ENCODE data around the gene GRAMD2A.
A peak's percentile ranks its signal among the peaks of the same experiment; 100 is the strongest.

The GRAMD2A gene

GRCh38 chr15:72217216-72217615 lies 19.6 kb upstream of the GRAMD2A start:
- DNase-seq (ENCODE audit: low spot score) = no peak

GRCh38 chr15:72216079-72216478 lies 18.5 kb upstream of the GRAMD2A start:
- DNase-seq (ENCODE audit: low spot score) = no peak

DNA sequence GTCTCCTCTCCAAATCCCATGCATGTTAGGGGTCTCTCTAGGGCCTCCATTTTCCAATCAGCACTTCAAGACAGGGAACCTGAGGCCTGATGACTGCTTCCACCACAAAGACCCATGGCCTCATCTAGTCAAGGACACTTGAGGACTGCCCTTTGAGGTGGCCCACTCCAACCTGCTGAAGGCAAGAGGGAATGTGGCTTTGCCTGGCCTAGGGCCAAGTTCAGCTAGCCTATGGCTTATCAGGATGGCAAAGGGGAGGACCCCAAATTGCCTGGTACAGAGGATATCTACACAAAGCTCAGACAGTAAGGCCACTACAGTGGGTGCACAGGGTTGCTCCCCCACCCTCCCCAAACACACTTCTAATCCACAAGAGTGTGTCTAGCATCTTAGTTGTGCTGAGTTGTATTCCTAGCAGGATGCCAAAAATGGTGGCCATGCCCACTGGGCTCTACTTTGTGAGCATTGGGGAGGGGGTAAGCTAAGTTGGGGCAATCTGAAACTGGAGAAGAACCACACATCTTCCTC lies 10.0 kb upstream of the GRAMD2A start:
- DNase-seq (ENCODE audit: low spot score) = no peak

GRCh38 chr15:72206677-72207000 lies 9.1 kb upstream of the GRAMD2A start:
- no peak for DNase-seq (ENCODE audit: low spot score)

DNA sequence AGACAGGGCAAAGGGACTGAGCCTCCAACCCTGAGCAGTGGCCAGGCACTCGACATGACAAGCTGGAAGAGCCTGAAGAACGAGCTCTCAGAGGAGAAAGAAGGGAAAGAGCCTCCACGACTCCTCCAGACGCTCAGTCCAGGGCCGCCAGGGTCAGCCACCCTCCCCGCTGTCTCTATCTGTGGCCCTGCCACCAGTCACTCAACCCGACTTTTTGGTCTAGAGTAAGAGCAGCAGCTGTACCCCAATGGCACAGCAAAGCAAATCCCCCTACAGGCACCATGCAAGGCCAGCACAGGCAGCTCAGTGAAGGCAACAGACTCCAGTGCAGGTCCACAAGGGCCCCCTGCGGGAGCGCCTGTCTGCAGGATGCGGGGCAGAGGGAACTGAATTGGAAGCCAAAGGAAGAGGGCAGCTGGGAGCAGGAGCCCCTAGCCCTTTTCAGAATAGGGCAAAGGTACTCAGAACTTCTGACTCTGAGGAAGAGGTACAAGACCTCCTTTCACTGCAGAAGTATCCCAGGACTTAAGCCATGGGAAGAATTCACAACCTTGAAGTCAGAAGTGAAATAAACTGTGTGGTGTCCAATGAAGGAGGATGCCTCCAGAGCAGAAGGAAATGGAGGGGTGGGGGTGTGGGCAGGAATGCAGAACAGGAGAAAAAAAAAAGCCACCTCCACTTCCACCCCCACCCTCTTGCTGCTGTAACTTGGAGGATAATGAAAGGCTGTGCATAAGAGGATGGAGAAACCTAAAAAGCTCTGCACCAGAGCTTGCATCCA lies 8.5 kb upstream of the GRAMD2A start:
- DNase-seq (ENCODE audit: low spot score) = no peak

DNA sequence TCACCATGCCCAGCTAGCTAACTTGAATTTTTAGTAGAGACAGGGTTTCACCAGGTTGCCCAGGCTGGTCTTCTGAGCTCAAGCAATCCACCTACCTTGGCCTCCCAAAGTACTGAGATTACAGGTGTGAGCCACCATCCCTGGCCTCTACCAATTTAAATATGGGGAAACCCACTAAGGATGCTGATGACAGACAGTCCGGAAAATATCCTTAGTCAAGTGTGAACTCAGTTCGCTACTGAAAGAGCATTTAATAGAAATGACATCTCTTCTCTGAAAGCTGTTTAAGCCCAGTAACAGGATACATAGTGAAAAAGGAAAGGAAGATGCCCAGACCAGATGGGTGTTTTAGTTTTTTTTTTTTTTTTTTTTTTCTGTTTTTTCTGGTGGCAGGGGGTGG lies 7.7 kb upstream of the GRAMD2A start:
- no peak for DNase-seq (ENCODE audit: low spot score)

- no peak for DNase-seq (ENCODE audit: low spot score)
These were observed 5.9 kb upstream of the GRAMD2A start for GRCh38 chr15:72203507-72203837.

DNA sequence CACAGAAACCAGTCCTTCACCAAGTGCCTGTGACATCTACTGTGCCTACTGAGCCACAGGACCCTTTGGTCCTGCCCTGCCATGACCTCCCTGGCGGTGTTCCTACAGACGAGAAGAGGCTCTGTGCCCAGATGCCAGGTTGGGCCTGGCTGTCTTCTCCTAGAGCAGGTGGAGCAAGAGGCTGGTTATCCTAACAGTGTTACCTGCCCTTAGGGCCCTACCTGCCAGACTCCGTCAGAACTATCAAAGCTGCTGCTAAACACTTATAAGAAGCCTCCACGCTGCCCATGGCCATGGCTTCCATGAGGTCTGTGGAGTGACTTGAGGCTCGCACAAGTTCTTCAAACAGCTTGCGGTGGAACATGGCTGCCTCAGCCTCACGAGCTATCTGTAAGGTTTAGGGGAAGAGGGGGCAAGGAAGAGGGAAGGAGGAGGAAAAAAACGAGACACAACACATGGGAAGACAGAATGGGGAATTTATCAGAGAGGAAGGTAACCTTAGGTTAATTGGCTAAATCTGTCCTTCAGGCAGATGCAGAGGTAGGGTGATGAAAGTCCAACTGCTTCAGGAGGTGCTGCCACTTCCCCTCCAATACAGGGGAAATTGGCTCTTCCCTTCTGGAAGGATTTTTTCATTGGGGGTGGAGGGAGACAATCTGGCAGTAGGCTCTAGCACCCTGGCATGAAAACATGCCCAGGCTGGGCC lies 5.4 kb upstream of the GRAMD2A start:
- no peak for DNase-seq (ENCODE audit: low spot score)

DNA sequence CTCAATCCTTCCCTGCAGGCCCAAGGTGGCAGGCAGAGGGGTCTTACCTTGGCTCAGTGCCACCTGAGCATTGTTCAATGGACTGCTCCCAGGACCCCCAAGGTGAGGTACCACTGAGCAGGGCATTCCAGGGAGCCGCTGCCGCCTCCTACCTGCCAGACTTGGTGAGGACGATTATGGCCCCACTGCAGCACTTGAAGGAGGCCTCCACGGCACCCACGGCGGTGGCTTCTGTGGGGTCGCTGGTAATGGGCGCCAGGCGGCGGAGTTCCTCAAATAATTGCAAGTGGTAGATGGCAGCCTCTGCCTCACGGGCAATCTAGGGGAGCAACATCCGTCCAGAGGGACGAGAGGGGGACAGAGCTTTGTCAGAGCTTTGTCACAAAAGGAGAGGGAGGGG lies 4.7 kb upstream of the GRAMD2A start:
- no peak for DNase-seq (ENCODE audit: low spot score)

DNA sequence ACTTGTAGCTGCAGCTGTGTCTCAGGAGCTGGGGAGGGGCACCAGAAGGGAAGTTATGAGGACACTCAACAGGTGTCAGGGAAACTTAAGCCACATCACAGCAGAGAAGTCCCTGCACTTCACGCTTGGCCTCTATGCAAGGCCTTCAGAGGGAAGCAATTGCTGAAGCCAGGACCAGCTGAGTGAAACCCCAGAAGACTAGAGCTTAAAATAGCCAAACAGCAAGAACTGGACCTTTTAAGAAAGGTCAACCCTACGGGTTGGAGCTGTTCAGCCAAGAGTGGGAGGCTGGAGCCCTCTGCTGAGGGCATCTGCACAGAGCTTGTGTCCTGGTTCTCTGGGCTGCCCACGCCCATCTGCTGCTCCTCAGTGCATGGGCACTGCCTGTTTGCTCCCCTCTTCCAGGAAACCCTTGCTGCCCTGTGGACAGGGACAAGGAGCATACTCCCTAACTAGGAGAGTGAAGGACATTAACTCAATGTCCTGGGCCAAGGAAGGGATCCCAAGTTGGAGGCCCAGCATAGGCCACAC lies 3.9 kb upstream of the GRAMD2A start:
- no peak for DNase-seq (ENCODE audit: low spot score)

DNA sequence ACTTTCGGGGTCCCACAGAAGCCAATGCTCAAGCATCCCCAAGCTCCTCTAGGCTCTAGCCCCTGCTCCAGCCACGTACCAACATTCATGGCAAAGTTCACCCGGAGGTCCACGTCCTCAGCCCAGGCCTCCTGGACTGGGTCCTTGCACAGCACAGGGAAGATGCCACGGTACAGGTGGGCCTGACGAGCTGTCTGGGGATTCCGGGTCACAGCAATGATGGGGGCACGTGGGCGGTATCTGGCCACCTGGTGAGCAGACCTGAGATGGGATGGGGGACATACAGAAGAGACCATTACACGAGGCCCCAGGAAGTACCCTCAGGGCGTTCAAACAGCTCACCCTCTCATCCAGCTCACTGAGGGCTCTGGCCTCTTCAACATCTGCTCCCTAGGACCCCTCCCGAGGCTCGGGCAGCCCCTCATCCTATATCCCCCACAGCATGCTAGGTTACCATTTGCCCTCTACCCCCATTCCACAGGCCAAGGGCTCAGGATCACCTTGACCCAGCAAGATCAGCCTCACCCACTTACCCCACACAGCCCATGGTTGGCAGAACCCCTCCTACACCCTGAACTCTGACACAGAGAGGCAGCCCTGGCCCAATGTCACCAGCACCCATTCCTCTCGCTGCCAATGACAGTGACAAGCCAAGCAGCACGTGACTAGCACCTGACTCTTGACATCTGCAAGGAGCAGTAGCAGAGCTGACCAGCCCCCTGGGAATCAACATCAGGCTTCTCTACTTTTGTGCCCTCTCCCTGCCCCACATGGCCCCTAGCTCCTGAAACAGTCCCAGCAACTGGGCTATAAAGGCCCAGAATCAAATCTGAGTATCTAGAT lies 3.0 kb upstream of the GRAMD2A start:
- DNase-seq (ENCODE audit: low spot score) = no peak

DNA sequence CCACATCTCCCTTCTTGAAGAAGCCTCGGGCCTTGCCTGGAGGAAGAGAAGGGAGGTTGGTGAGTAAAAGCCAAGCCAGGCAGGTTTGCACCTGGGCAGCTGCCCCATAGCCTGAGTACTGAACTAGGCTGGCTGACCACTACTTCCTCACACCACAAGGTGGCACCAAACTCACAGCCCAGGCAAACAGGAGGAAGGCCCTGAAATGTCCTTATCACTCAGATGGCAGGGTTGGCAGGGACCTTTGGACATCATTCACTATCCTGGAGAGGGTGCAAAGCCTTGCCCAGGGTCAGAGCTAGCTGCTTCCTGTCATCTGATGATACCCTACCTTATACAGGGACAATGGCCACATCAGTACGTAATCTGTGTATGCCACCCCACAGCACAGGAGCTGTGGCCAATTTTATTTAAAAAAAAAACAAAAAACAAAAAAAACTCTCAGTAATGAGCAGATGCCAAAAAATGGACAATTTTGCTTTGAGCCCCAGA lies 2.2 kb upstream of the GRAMD2A start:
- peak; percentile 73 for DNase-seq (ENCODE audit: low spot score)

DNA sequence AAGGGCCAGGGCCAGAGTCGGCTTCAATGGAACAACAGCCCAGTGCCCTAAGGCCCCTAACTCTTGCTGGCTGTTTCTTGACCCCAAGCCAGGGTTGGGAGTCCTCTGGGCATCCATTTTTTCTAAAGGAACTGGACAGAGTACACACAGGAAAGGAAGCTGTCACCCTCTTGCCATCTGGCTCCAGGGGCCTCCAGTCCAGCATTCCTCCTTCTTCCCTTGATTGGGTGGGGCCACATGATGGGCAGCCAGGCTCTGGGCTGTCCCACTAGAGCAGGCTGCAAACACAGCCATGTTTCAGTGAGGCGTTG lies 1.6 kb upstream of the GRAMD2A start:
- DNase-seq (ENCODE audit: low spot score) = no peak

GRCh38 chr15:72198356-72199204 lies 993 bp upstream of the GRAMD2A start:
- DNase-seq (ENCODE audit: low spot score) = no peak

DNA sequence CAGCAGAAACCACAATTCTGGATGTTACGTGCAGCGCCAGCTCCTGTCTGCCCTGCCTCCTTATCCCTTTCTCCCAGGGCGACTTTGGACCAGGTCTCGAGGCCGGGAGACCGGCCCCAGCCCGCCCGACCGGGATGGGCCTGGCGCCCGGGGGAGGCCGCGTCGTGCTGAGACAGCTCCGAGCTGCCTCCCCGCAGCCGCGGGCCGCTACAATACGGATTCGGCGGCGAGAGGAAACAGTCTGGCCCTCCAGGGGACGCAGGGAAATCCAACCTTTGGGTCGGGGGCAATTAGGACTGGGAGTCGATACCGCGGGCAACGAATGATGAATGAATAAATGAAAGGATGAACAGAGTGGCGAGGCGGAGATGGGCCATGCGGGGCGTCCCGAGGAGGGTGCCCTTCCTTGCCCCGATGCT lies 537 bp downstream of the GRAMD2A start:
- no peak for DNase-seq (ENCODE audit: low spot score)

- no peak for DNase-seq (ENCODE audit: low spot score)
These were observed 1.1 kb downstream of the GRAMD2A start for GRCh38 chr15:72196409-72197040.

GRCh38 chr15:72195101-72195511 lies 2.5 kb downstream of the GRAMD2A start:
- DNase-seq (ENCODE audit: low spot score) = no peak

- no peak for DNase-seq (ENCODE audit: low spot score)
These were observed 3.7 kb downstream of the GRAMD2A start for GRCh38 chr15:72193836-72194396.

DNA sequence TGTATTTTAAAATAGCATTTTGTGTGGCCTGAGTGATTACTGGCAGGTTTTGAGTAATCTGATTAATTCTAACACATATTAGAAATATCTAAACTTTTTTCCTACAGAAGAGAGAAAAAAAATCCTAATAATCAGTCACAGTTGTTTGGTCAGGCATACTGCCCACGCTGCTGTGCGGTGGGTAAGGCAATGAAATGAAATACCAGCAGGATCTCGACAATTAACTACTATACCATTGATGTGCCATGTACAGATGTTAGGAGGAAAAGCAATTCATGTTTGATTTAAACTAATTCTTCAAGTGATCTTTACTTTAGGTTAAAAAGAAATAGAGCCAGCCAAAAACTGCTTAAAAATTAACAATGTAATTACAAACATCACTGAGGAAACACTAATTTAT lies 5.2 kb downstream of the GRAMD2A start:
- DNase-seq (ENCODE audit: low spot score) = no peak

GRCh38 chr15:72189250-72189902 lies 8.2 kb downstream of the GRAMD2A start:
- DNase-seq (ENCODE audit: low spot score) = no peak
